Lower leg skin (tissue), 4 donors: ENCODE measurements around the gene TYMP. TPM values are rescaled to one million over a fixed set of nuclear protein-coding genes. Genes with fewer than 3 reads are reported as not detected.
A peak's percentile ranks its signal among the peaks of the same experiment; 100 is the strongest.

Source experiments
- DNase-seq, 2 donors: peaks; one replicate each; pipeline ENCODE4 v3.0.0-alpha.2; 2019; ENCODE audit warnings: low spot score in 2 of 2
- H3K4me3 ChIP-seq: fragments of 200-600 bp; sonication (generic); 2 replicates; pipeline ENCODE4 v1.5.1; 2017; ENCODE audit warnings: mild to moderate bottlenecking, low read depth; ENCODE audit not compliant: poor library complexity, severe bottlenecking
- POLR2A ChIP-seq, 2 donors: fragments of 450-650 bp; IDR thresholded peaks; one replicate each; pipeline ENCODE4 v1.6.1; 2016 to 2017; ENCODE audit warnings: antibody characterized with exemption in 2 of 2, mild to moderate bottlenecking in 1 of 2, moderate library complexity in 1 of 2
- WGBS, 2 donors: methylation state at CpG; one replicate each; pipeline ENCODE4 v1.1.5; 2018; 5-methylcytosine and 5-hydroxymethylcytosine counted together
- intact Hi-C: fragments of 100-400 bp; cut with DNase I; formaldehyde crosslinking; loops from one replicate; pipeline ENCODE4 v1.15.0; 2023; ENCODE audit warnings: low total_unique reads
- total RNA-seq, 4 donors: library from RNA; depleted of rRNA; stranded (reverse); fragments of >200 nt; gene quantifications; one replicate each; pipeline ENCODE4 v1.1.0, GENCODE V29; 2016
- TF ChIP-seq, protein P1 (sequence below), 3 donors: fragments of 450-650 bp; IDR thresholded peaks; one replicate each; pipeline ENCODE4 v1.5.1; 2016; ENCODE audit warnings: antibody characterized with exemption in 3 of 3, mild to moderate bottlenecking in 3 of 3, moderate library complexity in 2 of 3

The TYMP gene, protein sequence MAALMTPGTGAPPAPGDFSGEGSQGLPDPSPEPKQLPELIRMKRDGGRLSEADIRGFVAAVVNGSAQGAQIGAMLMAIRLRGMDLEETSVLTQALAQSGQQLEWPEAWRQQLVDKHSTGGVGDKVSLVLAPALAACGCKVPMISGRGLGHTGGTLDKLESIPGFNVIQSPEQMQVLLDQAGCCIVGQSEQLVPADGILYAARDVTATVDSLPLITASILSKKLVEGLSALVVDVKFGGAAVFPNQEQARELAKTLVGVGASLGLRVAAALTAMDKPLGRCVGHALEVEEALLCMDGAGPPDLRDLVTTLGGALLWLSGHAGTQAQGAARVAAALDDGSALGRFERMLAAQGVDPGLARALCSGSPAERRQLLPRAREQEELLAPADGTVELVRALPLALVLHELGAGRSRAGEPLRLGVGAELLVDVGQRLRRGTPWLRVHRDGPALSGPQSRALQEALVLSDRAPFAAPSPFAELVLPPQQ
- total RNA-seq: 10 to 100 TPM; 23.6 to 63.3 (median 33.5) TPM

DNA sequence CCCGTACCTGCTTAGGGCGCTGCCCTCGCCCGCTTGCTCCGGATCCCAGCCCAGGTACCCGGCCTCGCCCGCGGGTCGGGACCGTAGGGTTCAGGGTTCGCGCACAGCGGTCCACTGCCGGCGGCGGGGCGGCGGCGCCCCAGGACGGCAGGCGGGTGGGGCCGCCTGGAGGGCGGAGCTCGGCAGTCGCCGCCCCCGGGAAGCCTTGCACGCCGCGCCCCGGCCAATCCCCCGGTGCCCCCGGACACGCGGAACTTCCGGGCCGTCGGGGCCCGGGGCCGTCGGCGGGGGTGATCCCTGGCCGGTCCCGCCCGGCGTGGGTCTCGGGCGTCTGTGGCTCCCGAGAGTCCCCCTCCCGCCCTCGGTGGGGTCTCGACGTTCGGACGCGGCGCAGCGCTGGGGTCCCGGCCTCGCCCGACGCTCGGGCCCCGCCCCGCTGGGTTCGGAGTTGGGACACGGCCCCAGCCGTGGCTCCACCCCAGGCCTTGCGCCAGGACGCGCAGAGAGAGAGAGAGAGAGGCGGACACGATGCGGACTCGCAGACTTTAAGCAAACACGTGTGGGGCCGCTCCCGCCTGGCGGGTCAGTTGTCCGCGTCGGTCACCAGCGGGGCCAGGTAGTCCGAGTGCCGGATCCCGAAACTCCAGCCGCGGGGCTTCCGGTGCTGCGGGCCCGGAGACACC, at the start of gene TYMP:
Gene TYMP (minus strand): TSS at position 116 of the 683 bp plus-strand sequence. CDS start 303 bp downstream, outside the sequence.
- peak; percentile 77 to 97 for DNase-seq
- intact Hi-C loops: no loop called here
- H3K4me3 ChIP-seq: peak within 1 kb of the TSS; percentile 61
- peak in 1 of 2 donors; percentile 2 for TF ChIP-seq POLR2A (IDR thresholded peaks at IDR 0.05)
- TF ChIP-seq, protein P1, sequence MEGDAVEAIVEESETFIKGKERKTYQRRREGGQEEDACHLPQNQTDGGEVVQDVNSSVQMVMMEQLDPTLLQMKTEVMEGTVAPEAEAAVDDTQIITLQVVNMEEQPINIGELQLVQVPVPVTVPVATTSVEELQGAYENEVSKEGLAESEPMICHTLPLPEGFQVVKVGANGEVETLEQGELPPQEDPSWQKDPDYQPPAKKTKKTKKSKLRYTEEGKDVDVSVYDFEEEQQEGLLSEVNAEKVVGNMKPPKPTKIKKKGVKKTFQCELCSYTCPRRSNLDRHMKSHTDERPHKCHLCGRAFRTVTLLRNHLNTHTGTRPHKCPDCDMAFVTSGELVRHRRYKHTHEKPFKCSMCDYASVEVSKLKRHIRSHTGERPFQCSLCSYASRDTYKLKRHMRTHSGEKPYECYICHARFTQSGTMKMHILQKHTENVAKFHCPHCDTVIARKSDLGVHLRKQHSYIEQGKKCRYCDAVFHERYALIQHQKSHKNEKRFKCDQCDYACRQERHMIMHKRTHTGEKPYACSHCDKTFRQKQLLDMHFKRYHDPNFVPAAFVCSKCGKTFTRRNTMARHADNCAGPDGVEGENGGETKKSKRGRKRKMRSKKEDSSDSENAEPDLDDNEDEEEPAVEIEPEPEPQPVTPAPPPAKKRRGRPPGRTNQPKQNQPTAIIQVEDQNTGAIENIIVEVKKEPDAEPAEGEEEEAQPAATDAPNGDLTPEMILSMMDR (IDR thresholded peaks at IDR 0.05): peak in 1 of 3 donors; percentile 18
- WGBS, 2 donors: 0% methylated on average over 20 to 72 of the region's 92 CpGs

DNA sequence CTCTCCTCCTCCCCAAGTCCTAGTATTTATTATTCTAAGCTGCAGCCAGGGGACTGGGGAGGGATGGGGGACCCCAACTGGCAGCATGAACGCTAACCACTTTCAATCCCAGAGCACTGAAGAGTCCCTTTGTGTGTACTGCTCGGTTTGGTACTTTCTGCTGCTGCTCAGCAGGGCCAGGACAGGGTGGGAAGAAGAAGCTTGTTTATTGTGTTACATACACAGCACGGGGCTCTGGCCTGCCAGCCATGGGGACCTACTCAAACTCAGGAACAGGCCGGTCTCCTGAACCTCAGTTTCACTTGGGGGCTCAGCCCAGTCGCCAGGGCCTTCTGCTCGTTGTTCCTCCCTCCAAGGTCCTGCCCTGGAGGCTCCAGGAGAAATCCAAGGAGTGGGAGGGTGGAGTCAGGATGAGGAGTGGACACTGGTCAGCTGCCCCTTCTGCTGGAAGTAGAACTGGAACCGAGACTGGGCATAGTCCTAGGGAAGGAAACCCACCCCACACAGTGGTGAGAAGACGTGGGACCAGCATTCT, 49.0 kb upstream of the TYMP start:
- H3K4me3 ChIP-seq: no peak overlapping the region
- intact Hi-C loops: no loop called here
- WGBS, 2 donors: 65 to 68% methylated on average over 8 of the region's 8 CpGs
- TF ChIP-seq POLR2A (IDR thresholded peaks at IDR 0.05): no peak
- TF ChIP-seq, protein P1 (IDR thresholded peaks at IDR 0.05): no peak
- no peak for DNase-seq

GRCh38 chr22:50577987-50578775, 48.4 kb upstream of the TYMP start, which contains the start of gene CPT1B:
CPT1B (minus strand) TSS chr22:50578427; CDS start chr22:50577915, 512 bp downstream.
- no peak for DNase-seq
- WGBS, 2 donors: 25 to 28% methylated on average over 23 to 32 of the region's 63 CpGs
- TF ChIP-seq POLR2A (IDR thresholded peaks at IDR 0.05): no peak
- TF ChIP-seq, protein P1 (IDR thresholded peaks at IDR 0.05): no peak
- H3K4me3 ChIP-seq: no peak within 1 kb of the TSS
- intact Hi-C loops: no loop called here

DNA sequence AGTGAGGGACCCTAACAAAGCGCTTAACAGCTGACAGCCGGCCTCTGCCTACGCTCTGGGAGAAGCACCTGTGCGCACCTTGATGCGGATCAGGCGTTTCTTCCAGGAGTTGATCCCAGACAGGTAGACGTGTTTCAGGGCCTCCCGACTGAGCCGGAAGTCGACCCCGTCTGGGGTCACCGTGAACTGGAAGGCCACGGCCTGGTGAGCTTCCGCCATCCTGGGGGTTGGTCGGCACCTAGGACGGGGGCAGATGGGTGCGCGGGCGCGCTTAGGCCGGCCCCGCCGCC, 47.8 kb upstream of the TYMP start:
- intact Hi-C loops: no loop called here
- no peak for DNase-seq
- WGBS, 2 donors: 54 to 57% methylated on average over 22 to 23 of the region's 23 CpGs
- TF ChIP-seq POLR2A (IDR thresholded peaks at IDR 0.05): no peak
- TF ChIP-seq, protein P1 (IDR thresholded peaks at IDR 0.05): no peak
- H3K4me3 ChIP-seq: no peak overlapping the region
